GM12873 (cell line): ENCODE data around the gene TRIM9.

Source experiments
- CTCF ChIP-seq: IDR thresholded peaks from 2 replicates; pipeline ENCODE4 v1.5.1; 2012; ENCODE audit warnings: low read depth, mild to moderate bottlenecking, moderate library complexity, low read length, control low read depth; ENCODE audit not compliant: insufficient read depth; ENCODE audit errors: missing control alignments

Gene TRIM9

GRCh38 chr14:51107801-51108200 lies 12.9 kb upstream of the TRIM9 start:
- no peak for TF ChIP-seq CTCF

GRCh38 chr14:51104467-51104866 lies 9.6 kb upstream of the TRIM9 start:
- no peak for TF ChIP-seq CTCF

- no peak for TF ChIP-seq CTCF
Measured at GRCh38 chr14:51097287-51097686, 2.4 kb upstream of the TRIM9 start.

- TF ChIP-seq CTCF = no peak
Measured at GRCh38 chr14:51096870-51097269, 2.0 kb upstream of the TRIM9 start.

- TF ChIP-seq CTCF = no peak
Measured at GRCh38 chr14:51095854-51096823, 1.2 kb upstream of the TRIM9 start.

GRCh38 chr14:51094282-51094821 lies 553 bp downstream of the TRIM9 start:
- no peak for TF ChIP-seq CTCF
